NCI-H146 treated with DMSO at 0.1 percent for 48 hours (cell line): ENCODE data around the gene TMEM255A.
A peak's percentile ranks its signal among the peaks of the same experiment; 100 is the strongest.

Experiments used
- DNase-seq: peaks from one replicate; lab custom pipeline; 2025; ENCODE audit not compliant: unreplicated experiment; lab: John Stamatoyannopoulos, UW

The TMEM255A gene

GRCh38 chrX:120271218-120271617, 40.0 kb downstream of the TMEM255A start:
- DNase-seq = no peak

- DNase-seq = no peak
Measured at GRCh38 chrX:120270567-120270966, 40.7 kb downstream of the TMEM255A start.

GRCh38 chrX:120269373-120270035, 41.8 kb downstream of the TMEM255A start:
- DNase-seq = no peak

- DNase-seq = no peak
Measured at GRCh38 chrX:120264341-120264740, 46.9 kb downstream of the TMEM255A start.

- no peak for DNase-seq
Measured at GRCh38 chrX:120262859-120263708, 48.2 kb downstream of the TMEM255A start.

GRCh38 chrX:120260369-120260768, 50.9 kb downstream of the TMEM255A start:
- peak; percentile 9 for DNase-seq

- DNase-seq = no peak
Measured at GRCh38 chrX:120253784-120254183, 57.5 kb downstream of the TMEM255A start.

- DNase-seq = peak; percentile 32
Measured at GRCh38 chrX:120251471-120252011, 59.7 kb downstream of the TMEM255A start.

- DNase-seq = peak; percentile 84
Measured at GRCh38 chrX:120250522-120251271, 60.6 kb downstream of the TMEM255A start, which contains the start of gene ZBTB33. Gene ZBTB33, plus strand, starts transcription at chrX:120250812. Its CDS starts 2,604 bp downstream, at chrX:120253416.

GRCh38 chrX:120244735-120245498, 66.3 kb downstream of the TMEM255A start:
- peak; percentile 44 for DNase-seq

GRCh38 chrX:120244395-120244734, 66.9 kb downstream of the TMEM255A start:
- no peak for DNase-seq

GRCh38 chrX:120242813-120243212, 68.4 kb downstream of the TMEM255A start:
- DNase-seq = no peak

- no peak for DNase-seq
Measured at GRCh38 chrX:120238933-120239332, 72.3 kb downstream of the TMEM255A start.

GRCh38 chrX:120236687-120237479, 74.4 kb downstream of the TMEM255A start:
- no peak for DNase-seq

- DNase-seq = no peak
Measured at GRCh38 chrX:120235284-120235683, 76.0 kb downstream of the TMEM255A start.

- DNase-seq = no peak
Measured at GRCh38 chrX:120228187-120228908, 82.9 kb downstream of the TMEM255A start.

GRCh38 chrX:120224388-120224787, 86.9 kb downstream of the TMEM255A start:
- no peak for DNase-seq

GRCh38 chrX:120223374-120223773, 87.9 kb downstream of the TMEM255A start:
- no peak for DNase-seq
